SU-DHL-6 (cell line): ENCODE data around the gene FANCL.
"Not testable (repeated sequence)": the region's sequence is repeated elsewhere in the genome, so short reads cannot be mapped to it uniquely, and the experiment has no call there.

ENCODE experiments used
- H2AFZ ChIP-seq: fragments of 200-600 bp; sonication (generic); 2 replicates; pipeline ENCODE4 v1.6.1; 2014; ENCODE audit warnings: low read depth, mild to moderate bottlenecking, moderate library complexity, mixed read lengths, antibody characterized with exemption, low read length; ENCODE audit not compliant: severe bottlenecking
- H3F3A ChIP-seq: fragments of 200-600 bp; shearing (Covaris generic); 2 replicates; pipeline ENCODE4 v1.6.0; 2016; ENCODE audit warnings: antibody characterized with exemption, mild to moderate bottlenecking; ENCODE audit not compliant: insufficient read depth
- H3K27ac ChIP-seq: fragments of 200-600 bp; sonication (generic); 2 replicates; pipeline ENCODE4 v1.5.1; 2016; ENCODE audit warnings: low read depth, mild to moderate bottlenecking, low read length, moderate library complexity, mixed read lengths
- H3K27me3 ChIP-seq: fragments of 200-600 bp; sonication (generic), shearing (Covaris generic); 2 replicates; pipeline ENCODE4 v1.6.0; 2014; ENCODE audit warnings: mild to moderate bottlenecking, low read length
- H3K36me3 ChIP-seq: fragments of 200-600 bp; sonication (generic); 2 replicates; pipeline ENCODE4 v1.6.1; 2014; ENCODE audit warnings: mild to moderate bottlenecking, low read length, mixed read lengths
- H3K4me2 ChIP-seq: fragments of 300-600, 200-600 bp; shearing (Covaris generic), sonication (generic); 2 replicates; pipeline ENCODE4 v1.6.0; 2014; ENCODE audit warnings: low read length, low read depth, mild to moderate bottlenecking; ENCODE audit not compliant: poor library complexity, severe bottlenecking
- H3K4me3 ChIP-seq: fragments of 200-600 bp; sonication (generic); 2 replicates; pipeline ENCODE4 v1.5.1; 2014; ENCODE audit warnings: antibody characterized with exemption, low read length, mild to moderate bottlenecking, mixed read lengths; ENCODE audit not compliant: insufficient read depth, poor library complexity, severe bottlenecking
- H3K79me2 ChIP-seq: fragments of 200-600 bp; sonication (generic); 2 replicates; pipeline ENCODE4 v1.6.1; 2014; ENCODE audit warnings: mild to moderate bottlenecking, low read length, moderate library complexity; ENCODE audit not compliant: insufficient read depth
- H3K9ac ChIP-seq: fragments of 200-600 bp; sonication (generic); 2 replicates; pipeline ENCODE4 v1.7.0; 2014; ENCODE audit warnings: mild to moderate bottlenecking, low read length
- H3K9me2 ChIP-seq: fragments of 200-600 bp; sonication (generic); replicated peaks from 2 replicates; pipeline ENCODE4 v1.6.1; 2014; ENCODE audit warnings: low read length; ENCODE audit not compliant: insufficient read depth
- H3K9me3 ChIP-seq: fragments of 200-600 bp; sonication (generic); 2 replicates; pipeline ENCODE4 v1.6.1; 2014; ENCODE audit warnings: low read length, mixed read lengths; ENCODE audit not compliant: insufficient read depth
- H4K20me1 ChIP-seq: fragments of 200-600 bp; sonication (generic); 2 replicates; pipeline ENCODE4 v1.6.1; 2014; ENCODE audit warnings: low read depth, mild to moderate bottlenecking, antibody characterized with exemption, low read length, moderate library complexity, mixed read lengths
- EZH2phosphoT487 ChIP-seq: fragments of 200-600 bp; sonication (generic), shearing (Covaris generic); conservative IDR thresholded peaks from 2 replicates; pipeline ENCODE4 v1.6.1; 2018; ENCODE audit warnings: mild to moderate bottlenecking, antibody characterized with exemption, low read length, moderate library complexity, mixed read lengths
- TF ChIP-seq, protein P1 (sequence below): fragments of 200-600 bp; sonication (generic); IDR thresholded peaks from one replicate; pipeline ENCODE4 v1.5.1; 2017; ENCODE audit warnings: antibody characterized with exemption, mild to moderate bottlenecking, low read length, moderate library complexity; ENCODE audit not compliant: insufficient read depth, poor library complexity, severe bottlenecking

The FANCL gene

GRCh38 chr2:58170334-58170933 is 70.7 kb downstream of the FANCL start:
- not testable (repeated sequence) for H3K27ac ChIP-seq, H3K79me2 ChIP-seq, H2AFZ ChIP-seq, H3K9me3 ChIP-seq, H3K4me3 ChIP-seq, H3K9ac ChIP-seq, H3K36me3 ChIP-seq, H3K9me2 ChIP-seq, H3K27me3 ChIP-seq, H3F3A ChIP-seq, H3K4me2 ChIP-seq, H4K20me1 ChIP-seq

DNA sequence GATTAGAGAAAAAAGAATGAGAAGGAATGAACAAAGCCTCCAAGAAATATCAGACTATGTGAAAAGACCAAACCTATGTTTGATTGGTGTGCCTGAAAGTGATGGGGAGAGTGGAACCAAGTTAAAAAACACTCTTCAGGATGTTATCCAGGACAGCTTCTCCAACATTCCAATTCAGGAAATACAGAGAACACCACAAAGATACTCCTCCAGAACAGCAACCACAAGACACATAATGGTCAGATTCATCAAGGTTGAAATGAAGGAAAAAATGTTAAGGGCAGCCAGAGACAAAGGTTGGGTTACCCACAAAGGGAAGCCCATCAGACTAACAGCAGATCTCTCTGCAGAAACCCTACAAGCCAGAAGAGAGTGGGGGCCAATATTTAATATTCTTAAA is 71.3 kb downstream of the FANCL start:
- H3K27me3 ChIP-seq, H3K36me3 ChIP-seq, H3K9me3 ChIP-seq, H2AFZ ChIP-seq, H3K4me3 ChIP-seq, H3K27ac ChIP-seq, H3K79me2 ChIP-seq, H3K9ac ChIP-seq, H3F3A ChIP-seq, H3K9me2 ChIP-seq, H4K20me1 ChIP-seq, H3K4me2 ChIP-seq: not testable (repeated sequence)

DNA sequence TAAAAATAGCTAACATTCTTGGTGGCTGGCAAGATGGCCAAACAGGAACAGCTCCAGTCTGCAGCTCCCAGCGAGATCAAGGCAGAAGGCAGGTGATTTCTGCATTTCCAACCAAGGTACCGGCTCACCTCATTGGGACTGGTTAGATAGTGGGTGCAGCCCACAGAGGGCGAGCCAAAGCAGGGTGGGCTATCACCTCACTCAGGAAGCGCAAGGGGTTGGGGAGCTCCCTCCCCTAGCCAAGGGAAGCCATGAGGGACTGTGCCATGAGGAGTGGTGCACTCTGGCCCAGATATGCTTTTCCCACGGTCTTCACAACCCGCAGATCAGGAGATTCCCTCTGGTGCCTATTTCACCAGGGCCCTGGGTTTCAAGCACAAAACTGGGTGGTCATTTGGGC is 73.0 kb downstream of the FANCL start:
- H3K79me2 ChIP-seq, H3K4me2 ChIP-seq, H4K20me1 ChIP-seq, H3K9me3 ChIP-seq, H3K9ac ChIP-seq, H3K27me3 ChIP-seq, H3K4me3 ChIP-seq, H3K36me3 ChIP-seq, H2AFZ ChIP-seq, H3K9me2 ChIP-seq, H3K27ac ChIP-seq, H3F3A ChIP-seq: not testable (repeated sequence)

DNA sequence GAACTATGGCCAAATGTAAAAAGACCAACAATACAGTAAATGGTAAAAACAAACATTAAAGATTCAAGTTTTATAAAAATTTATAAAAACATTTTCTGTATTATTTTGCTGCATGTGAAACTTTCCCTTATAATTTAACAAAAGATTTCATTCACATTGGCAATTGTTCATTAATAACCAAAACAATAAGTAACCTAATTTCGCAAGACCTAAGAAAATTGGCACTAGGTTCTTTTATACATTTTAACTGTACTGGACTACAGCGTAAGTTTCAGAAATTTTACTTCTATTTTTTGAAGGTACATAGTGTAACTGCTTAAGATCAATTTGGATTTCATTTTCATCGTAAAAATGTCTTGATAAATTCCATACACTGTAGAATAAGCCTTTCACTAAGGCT is 77.2 kb downstream of the FANCL start:
- Histone ChIP-seq H3F3A (0 out of 2 replicates have a peak, but pooled peaks cover 3% of the 10 kb centered on the region), H3K4me3 (no peak overlapping the region), H3K9me2 (no peaks in the 10 kb centered on the region), H3K9ac (no peak overlapping the region), H3K4me2 (no peak overlapping the region), H3K36me3 (peaks cover 37% of the 10 kb centered on the region), H3K9me3 (no peaks in the 10 kb centered on the region), H2AFZ (no peak overlapping the region), H3K27ac (no peak overlapping the region), H3K27me3 (no peaks in the 10 kb centered on the region), H4K20me1 (no peaks in the 10 kb centered on the region), H3K79me2 (no peaks in the 10 kb centered on the region)
- TF ChIP-seq, protein P1, sequence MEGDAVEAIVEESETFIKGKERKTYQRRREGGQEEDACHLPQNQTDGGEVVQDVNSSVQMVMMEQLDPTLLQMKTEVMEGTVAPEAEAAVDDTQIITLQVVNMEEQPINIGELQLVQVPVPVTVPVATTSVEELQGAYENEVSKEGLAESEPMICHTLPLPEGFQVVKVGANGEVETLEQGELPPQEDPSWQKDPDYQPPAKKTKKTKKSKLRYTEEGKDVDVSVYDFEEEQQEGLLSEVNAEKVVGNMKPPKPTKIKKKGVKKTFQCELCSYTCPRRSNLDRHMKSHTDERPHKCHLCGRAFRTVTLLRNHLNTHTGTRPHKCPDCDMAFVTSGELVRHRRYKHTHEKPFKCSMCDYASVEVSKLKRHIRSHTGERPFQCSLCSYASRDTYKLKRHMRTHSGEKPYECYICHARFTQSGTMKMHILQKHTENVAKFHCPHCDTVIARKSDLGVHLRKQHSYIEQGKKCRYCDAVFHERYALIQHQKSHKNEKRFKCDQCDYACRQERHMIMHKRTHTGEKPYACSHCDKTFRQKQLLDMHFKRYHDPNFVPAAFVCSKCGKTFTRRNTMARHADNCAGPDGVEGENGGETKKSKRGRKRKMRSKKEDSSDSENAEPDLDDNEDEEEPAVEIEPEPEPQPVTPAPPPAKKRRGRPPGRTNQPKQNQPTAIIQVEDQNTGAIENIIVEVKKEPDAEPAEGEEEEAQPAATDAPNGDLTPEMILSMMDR, result no peak
- no peak for TF ChIP-seq EZH2phosphoT487

GRCh38 chr2:58158481-58158880 is 82.6 kb downstream of the FANCL start:
- no peaks in the 10 kb centered on the region for H3K9me3 ChIP-seq
- H4K20me1 ChIP-seq, result no peaks in the 10 kb centered on the region
- TF ChIP-seq EZH2phosphoT487, result no peak
- TF ChIP-seq, protein P1, result no peak
- peaks cover 50% of the 10 kb centered on the region for H3K36me3 ChIP-seq
- no peaks in the 10 kb centered on the region for H3K9me2 ChIP-seq
- H3K27ac ChIP-seq, result no peak overlapping the region
- no peak overlapping the region for H2AFZ ChIP-seq
- H3K27me3 ChIP-seq, result no peaks in the 10 kb centered on the region
- no peak overlapping the region for H3K4me3 ChIP-seq
- no peaks in the 10 kb centered on the region for H3F3A ChIP-seq
- no peak overlapping the region for H3K9ac ChIP-seq
- H3K4me2 ChIP-seq, result no peak overlapping the region
- no peaks in the 10 kb centered on the region for H3K79me2 ChIP-seq
